Smooth muscle cell (in vitro differentiated cells): ENCODE data around the gene DSTN. TPM values are rescaled to one million over a fixed set of nuclear protein-coding genes. Genes with fewer than 3 reads are reported as not detected.

Experiments
- DNase-seq: peaks from one replicate; lab custom pipeline; 2025; ENCODE audit not compliant: unreplicated experiment; lab: John Stamatoyannopoulos, UW
- H2AFZ ChIP-seq: fragments of 200-600 bp; sonication (generic); 2 replicates; pipeline ENCODE4 v1.6.0; 2016; ENCODE audit warnings: antibody characterized with exemption, low read depth, mild to moderate bottlenecking
- H3F3A ChIP-seq: fragments of 200-600 bp; sonication (generic); 2 replicates; pipeline ENCODE4 v1.6.0; 2017; ENCODE audit warnings: antibody characterized with exemption, low read depth
- H3K27ac ChIP-seq: fragments of 200-600 bp; sonication (generic); 2 replicates; pipeline ENCODE4 v1.5.1; 2016; ENCODE audit warnings: low read depth, mild to moderate bottlenecking
- H3K27me3 ChIP-seq: fragments of 200-600 bp; sonication (generic); 2 replicates; pipeline ENCODE4 v1.6.1; 2016; ENCODE audit warnings: low read depth, mild to moderate bottlenecking
- H3K36me3 ChIP-seq: fragments of 200-600 bp; sonication (generic); 2 replicates; pipeline ENCODE4 v1.5.1; 2016; ENCODE audit warnings: low read depth
- H3K4me1 ChIP-seq: fragments of 200-600 bp; sonication (generic); 2 replicates; pipeline ENCODE4 v1.5.1; 2016; ENCODE audit warnings: low read depth
- H3K4me2 ChIP-seq: fragments of 200-600 bp; sonication (generic); 2 replicates; pipeline ENCODE4 v1.6.0; 2016; ENCODE audit warnings: mild to moderate bottlenecking
- H3K4me3 ChIP-seq: fragments of 200-600 bp; sonication (generic); 2 replicates; pipeline ENCODE4 v1.5.1; 2016; ENCODE audit warnings: mild to moderate bottlenecking
- H3K79me2 ChIP-seq: fragments of 200-600 bp; sonication (generic); 2 replicates; pipeline ENCODE4 v1.6.0; 2016; ENCODE audit warnings: low read depth, mild to moderate bottlenecking
- H3K9ac ChIP-seq: fragments of 200-600 bp; sonication (generic); 2 replicates; pipeline ENCODE4 v1.6.0; 2016; ENCODE audit warnings: low read depth
- H3K9me3 ChIP-seq: fragments of 200-600 bp; sonication (generic); replicated peaks from 2 replicates; pipeline ENCODE4 v1.5.1; 2016; ENCODE audit warnings: low read depth
- H4K20me1 ChIP-seq: fragments of 200-600 bp; sonication (generic); 2 replicates; pipeline ENCODE4 v1.6.0; 2016; ENCODE audit warnings: low read depth
- CTCF ChIP-seq: fragments of 200-600 bp; sonication (generic); IDR thresholded peaks from 2 replicates; pipeline ENCODE4 v1.5.1; 2017; ENCODE audit warnings: borderline replicate concordance, mild to moderate bottlenecking, antibody characterized with exemption; ENCODE audit not compliant: insufficient read depth, poor library complexity, severe bottlenecking
- WGBS: methylation state at CpG from one replicate; pipeline ENCODE4 v1.1.7; 2016; ENCODE audit warnings: low lambda C conversion rate; 5-methylcytosine and 5-hydroxymethylcytosine counted together
- polyA plus RNA-seq: library from polyadenylated mRNA; unstranded; fragments of >200 nt; fragmentation: Nextera tagmentation; extraction: Ambion mirVana; gene quantifications from 2 replicates; pipeline ENCODE4 v1.2.1, GENCODE V29; 2016
- total RNA-seq: library from RNA; depleted of rRNA; stranded (reverse); fragments of >200 nt; gene quantifications from 2 replicates; pipeline ENCODE4 v1.2.3, GENCODE V29; 2014

Gene DSTN
- total and polyA plus RNA-seq, 2 experiments from 2014 or later = 486 to 534 TPM

- no peaks in the 10 kb centered on the region for H3K27me3 ChIP-seq
- DNase-seq = no peak
- WGBS = 91% methylated on average over 19 of the region's 19 CpGs
- no peak for TF ChIP-seq CTCF
- H3K36me3 ChIP-seq = no peaks in the 10 kb centered on the region
- H3K79me2 ChIP-seq = peaks cover 91% of the 10 kb centered on the region
- H3F3A ChIP-seq = no peaks in the 10 kb centered on the region
- no peaks in the 10 kb centered on the region for H3K9me3 ChIP-seq
- no peak overlapping the region for H3K27ac ChIP-seq
- no peak overlapping the region for H3K4me2 ChIP-seq
- H3K4me3 ChIP-seq = no peak overlapping the region
- peaks cover 11% of the 10 kb centered on the region for H3K4me1 ChIP-seq
- no peak overlapping the region for H2AFZ ChIP-seq
- H3K9ac ChIP-seq = no peak overlapping the region
- H4K20me1 ChIP-seq = peaks cover 100% of the 10 kb centered on the region
Observed at GRCh38 chr20:17642404-17643269, 72.8 kb downstream of the DSTN start.

- H3K4me1 ChIP-seq = peaks cover 22% of the 10 kb centered on the region
- no peak overlapping the region for H3K4me3 ChIP-seq
- H3K36me3 ChIP-seq = no peaks in the 10 kb centered on the region
- peaks cover 91% of the 10 kb centered on the region for H3K79me2 ChIP-seq
- H3K4me2 ChIP-seq = no peak overlapping the region
- H3K27ac ChIP-seq = no peak overlapping the region
- DNase-seq = no peak
- WGBS = 97% methylated on average over 10 of the region's 10 CpGs
- no peak overlapping the region for H2AFZ ChIP-seq
- H3K27me3 ChIP-seq = no peaks in the 10 kb centered on the region
- no peak overlapping the region for H3K9ac ChIP-seq
- TF ChIP-seq CTCF = no peak
- no peaks in the 10 kb centered on the region for H3F3A ChIP-seq
- H4K20me1 ChIP-seq = peaks cover 100% of the 10 kb centered on the region
- no peaks in the 10 kb centered on the region for H3K9me3 ChIP-seq
Observed at GRCh38 chr20:17643531-17644188, 73.8 kb downstream of the DSTN start.

GRCh38 chr20:17644451-17644850 lies 74.6 kb downstream of the DSTN start:
- 96% methylated on average over 13 of the region's 13 CpGs for WGBS
- peaks cover 91% of the 10 kb centered on the region for H3K79me2 ChIP-seq
- H3K27ac ChIP-seq = no peak overlapping the region
- no peaks in the 10 kb centered on the region for H3F3A ChIP-seq
- H4K20me1 ChIP-seq = peaks cover 100% of the 10 kb centered on the region
- no peak overlapping the region for H2AFZ ChIP-seq
- DNase-seq = no peak
- TF ChIP-seq CTCF = no peak
- H3K9ac ChIP-seq = no peak overlapping the region
- H3K36me3 ChIP-seq = no peaks in the 10 kb centered on the region
- no peak overlapping the region for H3K4me2 ChIP-seq
- no peaks in the 10 kb centered on the region for H3K27me3 ChIP-seq
- H3K9me3 ChIP-seq = no peaks in the 10 kb centered on the region
- H3K4me3 ChIP-seq = no peak overlapping the region
- H3K4me1 ChIP-seq = peaks cover 29% of the 10 kb centered on the region
